Posterior cingulate gyrus (tissue), 11 donors: ENCODE results near the gene LHPP.
"Not testable (repeated sequence)": the region's sequence is repeated elsewhere in the genome, so short reads cannot be mapped to it uniquely, and the experiment has no call there.

Experiments used
- DNase-seq, 10 donors: peaks; one replicate each; pipeline versions ENCODE4 v3.0.0 to v3.0.0-alpha.2; 2020 to 2021; ENCODE audit warnings: mixed read lengths in 3 of 10
- intact Hi-C: fragments of 100-400 bp; cut with DNase I; formaldehyde crosslinking; loops from one replicate; pipeline ENCODE4 v1.15.1; 2023

LHPP gene

GRCh38 chr10:124609698-124610097 is 148.1 kb downstream of the LHPP start:
- peak in 2 of 10 donors; percentile 53 to 54 for DNase-seq
- intact Hi-C loops = loop anchor here (10.0 kb wide), 1 partner anchor 75 kb away; no protein-coding TSS in a partner anchor

- DNase-seq = peak in 1 of 10 donors; percentile 91
- intact Hi-C loops = loop anchor here (10.0 kb wide), 1 partner anchor 75 kb away; no protein-coding TSS in a partner anchor
Observed at GRCh38 chr10:124610186-124610585, 148.6 kb downstream of the LHPP start.

GRCh38 chr10:124610851-124611250 is 149.2 kb downstream of the LHPP start:
- DNase-seq = not testable (repeated sequence)
- intact Hi-C loops = loop anchor here (10.0 kb wide), 1 partner anchor 76 kb away; no protein-coding TSS in a partner anchor

- intact Hi-C loops = loop anchor here (10.0 kb wide), 1 partner anchor 77 kb away; no protein-coding TSS in a partner anchor
- no peak for DNase-seq
Observed at GRCh38 chr10:124611738-124612137, 150.1 kb downstream of the LHPP start.

- no peak for DNase-seq
- intact Hi-C loops = loop anchor here (10.0 kb wide), 1 partner anchor 78 kb away; no protein-coding TSS in a partner anchor
Observed at GRCh38 chr10:124612611-124613498, 151.2 kb downstream of the LHPP start.

GRCh38 chr10:124614003-124614659 is 152.5 kb downstream of the LHPP start:
- intact Hi-C loops = loop anchor here (10.0 kb wide), 1 partner anchor 79 kb away; no protein-coding TSS in a partner anchor
- no peak for DNase-seq

- no peak for DNase-seq
- intact Hi-C loops = loop anchor here (10.0 kb wide), 1 partner anchor 80 kb away; no protein-coding TSS in a partner anchor
Observed at GRCh38 chr10:124615259-124615658, 153.6 kb downstream of the LHPP start.

GRCh38 chr10:124616040-124616835 is 154.6 kb downstream of the LHPP start:
- no peak for DNase-seq
- intact Hi-C loops = loop anchor here (10.0 kb wide), 1 partner anchor 81 kb away; no protein-coding TSS in a partner anchor

- intact Hi-C loops = loop anchor here (10.0 kb wide), 1 partner anchor 82 kb away; no protein-coding TSS in a partner anchor
Observed at GRCh38 chr10:124616836-124617130, 155.2 kb downstream of the LHPP start.

GRCh38 chr10:124618470-124619073 is 156.9 kb downstream of the LHPP start:
- no peak for DNase-seq
- intact Hi-C loops = loop anchor here (10.0 kb wide), 1 partner anchor 84 kb away; no protein-coding TSS in a partner anchor

More at GRCh38 chr10:124616836-124617130, 155.2 kb downstream of the LHPP start:
- DNase-seq = no peak

- no peak for DNase-seq
- intact Hi-C loops = loop anchor here (10.0 kb wide), 1 partner anchor 84 kb away; no protein-coding TSS in a partner anchor
Observed at GRCh38 chr10:124619195-124619594, 157.6 kb downstream of the LHPP start.

GRCh38 chr10:124619802-124620490 is 158.3 kb downstream of the LHPP start:
- DNase-seq = no peak
- intact Hi-C loops = loop anchor here (10.0 kb wide), 1 partner anchor 85 kb away; no protein-coding TSS in a partner anchor

- intact Hi-C loops = no loop called here
- peak in 6 of 10 donors; percentile 52 to 94 (median 58) for DNase-seq
Observed at GRCh38 chr10:124621637-124622036, 160.0 kb downstream of the LHPP start.

- no peak for DNase-seq
- intact Hi-C loops = no loop called here
Observed at GRCh38 chr10:124622158-124622557, 160.5 kb downstream of the LHPP start.

- no peak for DNase-seq
- intact Hi-C loops = no loop called here
Observed at GRCh38 chr10:124622866-124623536, 161.4 kb downstream of the LHPP start.

GRCh38 chr10:124624006-124624405 is 162.4 kb downstream of the LHPP start:
- DNase-seq = no peak
- intact Hi-C loops = no loop called here

GRCh38 chr10:124624466-124624865 is 162.8 kb downstream of the LHPP start:
- intact Hi-C loops = no loop called here
- no peak for DNase-seq

GRCh38 chr10:124624895-124625294 is 163.3 kb downstream of the LHPP start:
- DNase-seq = no peak
- intact Hi-C loops = no loop called here

GRCh38 chr10:124625831-124626238 is 164.2 kb downstream of the LHPP start:
- intact Hi-C loops = no loop called here

More at GRCh38 chr10:124625831-124626238, 164.2 kb downstream of the LHPP start:
- no peak for DNase-seq
